ENCODE results near the gene E4F1. TPM values are rescaled to one million over a fixed set of nuclear protein-coding genes. Genes with fewer than 3 reads are reported as not detected.
A peak's percentile ranks its signal among the peaks of the same experiment; 100 is the strongest.

The E4F1 gene
- total and polyA plus RNA-seq, 2 of the 13 experiments (the other 11 are each of a cell fraction or from before 2014, with no cell fraction given), result 13.8 to 19.5 TPM

GRCh38 chr16:2267913-2268666, 44.7 kb downstream of the E4F1 start, which contains the start of gene RNPS1 (continued):
- no peak for TF ChIP-seq ZBTB40 (IDR thresholded peaks at IDR 0.05)
- peak; percentile 2; the same call in 1 of the 2 replicates for TF ChIP-seq ZBTB40 (CRISPR knock-in tag; IDR thresholded peaks at IDR 0.05)
- TF ChIP-seq FOXK1 (CRISPR knock-in tag; IDR thresholded peaks at IDR 0.05; ENCODE audit: borderline replicate concordance, low read depth), result peak; percentile 90; the same call in 1 of the 2 replicates
- TF ChIP-seq ZNF580 (CRISPR knock-in tag; IDR thresholded peaks at IDR 0.05; ENCODE audit: borderline replicate concordance, low read depth), result peak; percentile 75; the same call in 1 of the 2 replicates
- TF ChIP-seq MTF2 (CRISPR knock-in tag; IDR thresholded peaks at IDR 0.05; ENCODE audit: borderline replicate concordance), result peak; percentile 95
- peak; percentile 53; the same call in 1 of the 2 replicates for TF ChIP-seq TFAP4 (IDR thresholded peaks at IDR 0.05; ENCODE audit: borderline replicate concordance, low read depth)
- peak; percentile 26; the same call in 1 of the 2 replicates for TF ChIP-seq ZNF616 (CRISPR knock-in tag; IDR thresholded peaks at IDR 0.05; ENCODE audit: low read depth)
- TF ChIP-seq MATR3 (CRISPR knock-in tag; IDR thresholded peaks at IDR 0.05), result no peak
- TF ChIP-seq ZNF274 (CRISPR knock-in tag; IDR thresholded peaks at IDR 0.05), result no peak; the same call in none of the 2 replicates
- TF ChIP-seq ZNF569 (CRISPR knock-in tag; IDR thresholded peaks at IDR 0.05; ENCODE audit: borderline replicate concordance), result no peak
- TF ChIP-seq ZNF766 (CRISPR knock-in tag; IDR thresholded peaks at IDR 0.05; ENCODE audit: borderline replicate concordance), result 0 out of 2 replicates have a peak, but pooled peaks have one; percentile 58
- TF ChIP-seq TMF1 (CRISPR knock-in tag; IDR thresholded peaks at IDR 0.05; ENCODE audit: low read depth), result peak; percentile 81; the same call in 1 of the 2 replicates
- peak; percentile 84; the same call in 1 of the 2 replicates for TF ChIP-seq ATF2 (CRISPR knock-in tag; IDR thresholded peaks at IDR 0.05)
- 0 out of 2 replicates have a peak, but pooled peaks have one; percentile 32 for TF ChIP-seq ELK4 (CRISPR knock-in tag; IDR thresholded peaks at IDR 0.05; ENCODE audit: borderline replicate concordance)
- no peak for TF ChIP-seq PCBP2 (optimal IDR thresholded peaks at IDR 0.05; ENCODE audit: low read depth, low read length, poor library complexity, severe bottlenecking)
